HepG2 (cell line): ENCODE results near the gene CELSR2. TPM values are rescaled to one million over a fixed set of nuclear protein-coding genes. Genes with fewer than 3 reads are reported as not detected.

Experiments
- ARID3A ChIP-seq: IDR thresholded peaks from 2 replicates; pipeline ENCODE4 v1.6.1; 2012; ENCODE audit warnings: low read depth, low read length, improper control_type of control experiment
- DBP ChIP-seq: sonication (generic); formaldehyde crosslinking; IDR thresholded peaks from 2 replicates; pipeline ENCODE4 v1.4.0; 2020; ENCODE audit warnings: missing genetic modification reagents; ENCODE audit errors: not compliant biosample characterization
- FLYWCH1 ChIP-seq: sonication (generic); formaldehyde crosslinking; IDR thresholded peaks from 2 replicates; pipeline ENCODE4 v1.8.1; 2023; ENCODE audit warnings: mild to moderate bottlenecking, missing genetic modification reagents
- HBP1 ChIP-seq: IDR thresholded peaks from 2 replicates; pipeline ENCODE4 v1.6.1; 2016; ENCODE audit warnings: low read depth, control low read depth
- KLF11 ChIP-seq: IDR thresholded peaks from 2 replicates; pipeline ENCODE4 v1.6.1; 2016; ENCODE audit warnings: missing compliant biosample characterization
- KLF13 ChIP-seq: sonication (generic); formaldehyde crosslinking; IDR thresholded peaks from 2 replicates; pipeline ENCODE4 v1.4.0; 2020; ENCODE audit warnings: mild to moderate bottlenecking, missing genetic modification reagents
- MTF2 ChIP-seq: sonication (generic); formaldehyde crosslinking; IDR thresholded peaks from 2 replicates; pipeline ENCODE4 v1.5.0; 2020; ENCODE audit warnings: missing genetic modification reagents, borderline replicate concordance
- NPAS2 ChIP-seq: sonication (generic); formaldehyde crosslinking; IDR thresholded peaks from 2 replicates; pipeline ENCODE4 v1.8.0; 2022; ENCODE audit warnings: mild to moderate bottlenecking, missing genetic modification reagents, borderline replicate concordance
- PCBP1 ChIP-seq: fragments of 200-400 bp; formaldehyde crosslinking; IDR thresholded peaks from 2 replicates; pipeline ENCODE4 v1.6.1; 2017; ENCODE audit warnings: mild to moderate bottlenecking, low read depth, low read length, borderline replicate concordance
- REPIN1 ChIP-seq: sonication (generic); formaldehyde crosslinking; IDR thresholded peaks from 2 replicates; pipeline ENCODE4 v1.8.0; 2022; ENCODE audit warnings: missing genetic modification reagents, low read depth, mild to moderate bottlenecking, borderline replicate concordance
- RNF219 ChIP-seq: sonication (generic); formaldehyde crosslinking; IDR thresholded peaks from 2 replicates; pipeline ENCODE4 v1.5.0; 2020; ENCODE audit warnings: mild to moderate bottlenecking, missing genetic modification reagents
- SUZ12 ChIP-seq: fragments of 150-350 bp; IDR thresholded peaks from 2 replicates; pipeline ENCODE4 v1.6.1; 2014; ENCODE audit warnings: low read depth, low read length
- TCF7 ChIP-seq: sonication (generic); IDR thresholded peaks from 2 replicates; pipeline ENCODE4 v1.6.1; 2016; ENCODE audit warnings: antibody characterized with exemption, low read depth
- ZNF207 ChIP-seq: fragments of 450-650 bp; IDR thresholded peaks from 2 replicates; pipeline ENCODE4 v1.6.1; 2016; ENCODE audit warnings: antibody characterized with exemption, borderline replicate concordance
- ZNF558 ChIP-seq: sonication (generic); formaldehyde crosslinking; IDR thresholded peaks from 2 replicates; pipeline ENCODE4 v1.9.0; 2022; ENCODE audit warnings: mild to moderate bottlenecking, missing genetic modification reagents, borderline replicate concordance
- ZNF576 ChIP-seq: sonication (generic); formaldehyde crosslinking; IDR thresholded peaks from 2 replicates; pipeline ENCODE4 v1.4.0; 2020; ENCODE audit warnings: mild to moderate bottlenecking, missing genetic modification reagents
- polyA plus RNA-seq, 8 experiments: library from polyadenylated mRNA; depleted of rRNA in 3 of 8; stranded (reverse) in 7 of 8; unstranded in 1 of 8; fragments of >200 nt; fragmentation: Illumina TruSeq in 4 of 8; extraction: Trizol in 4 of 8; gene quantifications; 2 replicates each; pipeline versions ENCODE4 v1.2.1 to v1.2.3, GENCODE V29; 2011 to 2016; ENCODE audit warnings: low read depth in 4 of 8, missing spikeins in 1 of 8, mixed read lengths in 1 of 8; ENCODE audit not compliant: insufficient read depth in 1 of 8
- total RNA-seq, 5 experiments: library from RNA; depleted of rRNA; stranded (reverse); fragments of >200 nt; fragmentation: Illumina TruSeq; extraction: Trizol; gene quantifications; 2 replicates each; pipeline ENCODE4 v1.2.3, GENCODE V29; 2016; ENCODE audit warnings: low read depth in 1 of 5

CELSR2 gene
- total and polyA plus RNA-seq, 2 of the 13 experiments (the other 11 are each of a cell fraction or from before 2014, with no cell fraction given) = 4.0 to 6.6 TPM

GRCh38 chr1:109274533-109275476 is 25.5 kb downstream of the CELSR2 start (continued):
- TF ChIP-seq PCBP1 (0 out of 2 replicates have a peak, but pooled peaks have one; percentile 86), REPIN1 (peak; percentile 19; the same call in 1 of the 2 replicates), TCF7 (peak; percentile 78), ZNF576 (no peak), RNF219 (CRISPR knock-in tag) (no peak), FLYWCH1 (no peak), MTF2 (no peak), DBP (CRISPR knock-in tag) (no peak), ZNF558 (CRISPR knock-in tag) (no peak), ZNF207 (no peak), HBP1 (CRISPR knock-in tag) (no peak), NPAS2 (CRISPR knock-in tag) (no peak), KLF11 (CRISPR knock-in tag) (0 out of 2 replicates have a peak, but pooled peaks have one; percentile 53), ARID3A (no peak), SUZ12 (no peak), KLF13 (no peak)
